GM10248 (cell line): Measurements from ENCODE around the gene ZNF527.

Source experiments
- CTCF ChIA-PET: fragments of 300-600 bp; sonication (Branson Sonifier 250); formaldehyde crosslinking; extraction: SDS; loops from one replicate; lab custom pipeline; 2021; ENCODE audit warnings: antibody characterized with exemption; lab: Yijun Ruan, JAX
- POLR2A ChIA-PET: fragments of 350-650 bp; sonication (Branson Sonifier 250); formaldehyde crosslinking; extraction: SDS; loops from one replicate; lab custom pipeline; 2020; ENCODE audit warnings: antibody characterized with exemption; lab: Yijun Ruan, JAX
- DNase-seq: peaks from one replicate; pipeline ENCODE4 v3.0.0; 2012; ENCODE audit errors: extremely low spot score
- CTCF ChIP-seq: IDR thresholded peaks from 2 replicates; pipeline ENCODE4 v1.5.1; 2012; ENCODE audit warnings: mild to moderate bottlenecking, low read depth; ENCODE audit errors: extremely low read depth, missing control alignments, control extremely low read depth

The ZNF527 gene

GRCh38 chr19:37370880-37371661, at the start of gene ZNF527:
Gene ZNF527 (plus strand): TSS chr19:37371099. CDS start chr19:37374199, 3,100 bp downstream.
- POLR2A ChIA-PET: interaction anchor here (0.6 to 1.4 kb wide), 6 partner anchors 37 to 1156 kb away, joined by 3 to 7 read pairs (median 3); partner anchors contain the start of genes ZNF146, ZNF540, ZNF565 and ZNF571
- TF ChIP-seq CTCF: no peak
- CTCF ChIA-PET: interaction anchor here (1.0 to 1.7 kb wide), 3 partner anchors 25 to 96 kb away, joined by 3 to 4 read pairs (median 3); partner anchors contain the start of gene ZNF569
- DNase-seq: peak; percentile 96

- POLR2A ChIA-PET: interaction anchor here (0.6 kb wide), 1 partner anchor 115 kb away, joined by 3 read pairs; no protein-coding TSS in a partner anchor
- DNase-seq: no peak
- CTCF ChIA-PET: no interaction called here
- no peak for TF ChIP-seq CTCF
Observed at GRCh38 chr19:37329686-37330085, 41.2 kb upstream of the ZNF527 start.

- ChIA-PET POLR2A (no interaction called here), CTCF (no interaction called here)
- DNase-seq: no peak
- no peak for TF ChIP-seq CTCF
Observed at GRCh38 chr19:37332839-37333238, 38.1 kb upstream of the ZNF527 start.

- ChIA-PET CTCF (no interaction called here), POLR2A (no interaction called here)
- no peak for TF ChIP-seq CTCF
- no peak for DNase-seq
Observed at GRCh38 chr19:37333457-37333856, 37.4 kb upstream of the ZNF527 start.

- peak; percentile 90 for DNase-seq
- ChIA-PET CTCF (no interaction called here), POLR2A (interaction anchor here (1.3 kb wide), 1 partner anchor 36 kb away, joined by 4 read pairs; the partner anchor contains the start of gene ZNF527)
- TF ChIP-seq CTCF: no peak
Observed at GRCh38 chr19:37334179-37335071, 36.5 kb upstream of the ZNF527 start.

- CTCF ChIA-PET: no interaction called here
Observed at GRCh38 chr19:37342753-37343152, 28.1 kb upstream of the ZNF527 start.

More at GRCh38 chr19:37342753-37343152, 28.1 kb upstream of the ZNF527 start:
- TF ChIP-seq CTCF: no peak
- POLR2A ChIA-PET: interaction anchor here (0.7 kb wide), 1 partner anchor 295 kb away, joined by 3 read pairs; no protein-coding TSS in a partner anchor
- no peak for DNase-seq
